OCI-LY3 (cell line): ENCODE results near the gene TULP4.

Experiments
- H2AFZ ChIP-seq: fragments of 200-600, 300-600 bp; shearing (Covaris generic); 2 replicates; pipeline ENCODE4 v1.6.0; 2014; ENCODE audit warnings: antibody characterized with exemption, low read depth, low read length
- H3K27ac ChIP-seq: fragments of 200-600, 300-600 bp; sonication (generic); 2 replicates; pipeline ENCODE4 v1.5.1; 2014; ENCODE audit warnings: mild to moderate bottlenecking, low read length, moderate library complexity, mixed read lengths
- H3K27me3 ChIP-seq: fragments of 200-600, 300-600 bp; sonication (generic); 2 replicates; pipeline ENCODE4 v1.6.1; 2014; ENCODE audit warnings: low read depth, low read length, mixed read lengths
- H3K36me3 ChIP-seq: fragments of 200-600, 300-600 bp; sonication (generic); replicated peaks from 2 replicates; pipeline ENCODE3; 2014; ENCODE audit warnings: low read depth, low read length, mixed read lengths
- H3K4me1 ChIP-seq: fragments of 300-600, 200-600 bp; sonication (generic); 2 replicates; pipeline ENCODE4 v1.6.1; 2014; ENCODE audit warnings: low read length, mixed read lengths
- H3K4me2 ChIP-seq: fragments of 200-600, 300-600 bp; sonication (generic); 2 replicates; pipeline ENCODE4 v1.6.1; 2014; ENCODE audit warnings: low read length, mixed read lengths
- H3K4me3 ChIP-seq: fragments of 300-600, 200-600 bp; sonication (generic); 2 replicates; pipeline ENCODE4 v1.5.1; 2014; ENCODE audit warnings: antibody characterized with exemption, mild to moderate bottlenecking, low read length, moderate library complexity
- H3K79me2 ChIP-seq: fragments of 300-600, 200-600 bp; shearing (Covaris generic); 2 replicates; pipeline ENCODE4 v1.6.1; 2014; ENCODE audit warnings: mild to moderate bottlenecking, low read length, mixed read lengths
- H3K9ac ChIP-seq: fragments of 300-600, 200-600 bp; shearing (Covaris generic); 2 replicates; pipeline ENCODE4 v1.6.0; 2014; ENCODE audit warnings: mild to moderate bottlenecking, low read length, moderate library complexity
- H3K9me3 ChIP-seq: fragments of 200-600, 300-600 bp; shearing (Covaris generic); 2 replicates; pipeline ENCODE4 v1.6.1; 2014; ENCODE audit warnings: low read length, mixed read lengths; ENCODE audit not compliant: insufficient read depth
- H4K20me1 ChIP-seq: fragments of 200-600, 300-600 bp; sonication (generic); 2 replicates; pipeline ENCODE4 v1.6.1; 2016; ENCODE audit warnings: low read length, mixed read lengths; ENCODE audit not compliant: insufficient read depth
- CTCF ChIP-seq: fragments of 200-600, 300-600 bp; sonication (generic); IDR thresholded peaks from 2 replicates; pipeline ENCODE4 v1.5.1; 2014; ENCODE audit warnings: antibody characterized with exemption, low read length, low read depth
- EZH2phosphoT487 ChIP-seq: fragments of 200-600 bp; shearing (Covaris generic); IDR thresholded peaks from 2 replicates; pipeline ENCODE4 v1.6.1; 2018; ENCODE audit warnings: antibody characterized with exemption, mixed run types, low read depth

Gene TULP4

GRCh38 chr6:158313989-158314388 lies 1.7 kb downstream of the TULP4 start:
- no peaks in the 10 kb centered on the region for H3K27me3 ChIP-seq

GRCh38 chr6:158314737-158315136 lies 2.5 kb downstream of the TULP4 start:
- peaks cover 3% of the 10 kb centered on the region; the same call in 1 of the 2 replicates for H3K27me3 ChIP-seq
- H3K27ac ChIP-seq: no peak overlapping the region
- H3K4me2 ChIP-seq: no peak overlapping the region
- no peak overlapping the region for H3K4me3 ChIP-seq
- peaks cover 9% of the 10 kb centered on the region for H3K4me1 ChIP-seq
- peaks cover 3% of the 10 kb centered on the region for H3K36me3 ChIP-seq
- TF ChIP-seq CTCF (no peak), EZH2phosphoT487 (no peak)
- H3K79me2 ChIP-seq: peaks cover 3% of the 10 kb centered on the region; the same call in 1 of the 2 replicates
- H3K9me3 ChIP-seq: no peaks in the 10 kb centered on the region
- no peak overlapping the region for H3K9ac ChIP-seq
- H4K20me1 ChIP-seq: no peaks in the 10 kb centered on the region
- H2AFZ ChIP-seq: no peak overlapping the region

More at GRCh38 chr6:158313989-158314388, 1.7 kb downstream of the TULP4 start:
- H3K36me3 ChIP-seq: peaks cover 3% of the 10 kb centered on the region
- H3K9ac ChIP-seq: no peak overlapping the region
- H3K27ac ChIP-seq: no peak overlapping the region
- H3K4me1 ChIP-seq: peaks cover 9% of the 10 kb centered on the region
- H2AFZ ChIP-seq: no peak overlapping the region
- peaks cover 3% of the 10 kb centered on the region; the same call in 1 of the 2 replicates for H3K79me2 ChIP-seq
- TF ChIP-seq EZH2phosphoT487 (no peak), CTCF (no peak)
- H3K4me3 ChIP-seq: no peak overlapping the region
- no peaks in the 10 kb centered on the region for H4K20me1 ChIP-seq
- no peaks in the 10 kb centered on the region for H3K9me3 ChIP-seq
- no peak overlapping the region for H3K4me2 ChIP-seq

DNA sequence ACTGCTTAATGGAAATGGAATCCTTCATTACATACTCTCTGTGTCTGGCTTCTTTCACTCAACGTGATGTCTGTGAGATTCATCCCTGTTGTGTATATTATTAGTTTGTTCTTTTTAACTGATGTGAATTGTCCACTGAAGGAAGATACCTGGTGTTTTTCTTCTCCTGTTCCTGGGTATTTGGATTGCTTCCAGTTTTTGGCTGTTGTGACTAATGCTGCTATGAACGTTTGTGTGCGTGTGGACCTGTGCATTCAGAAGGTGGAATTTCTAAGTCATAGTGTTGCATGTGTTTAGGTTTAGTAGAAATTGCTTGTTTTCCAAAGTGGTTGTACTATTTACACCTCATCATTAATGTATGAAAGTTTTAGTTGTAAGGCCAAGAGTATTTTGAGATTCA lies 3.8 kb downstream of the TULP4 start:
- H3K36me3 ChIP-seq: peaks cover 3% of the 10 kb centered on the region
- no peak overlapping the region for H3K4me3 ChIP-seq

DNA sequence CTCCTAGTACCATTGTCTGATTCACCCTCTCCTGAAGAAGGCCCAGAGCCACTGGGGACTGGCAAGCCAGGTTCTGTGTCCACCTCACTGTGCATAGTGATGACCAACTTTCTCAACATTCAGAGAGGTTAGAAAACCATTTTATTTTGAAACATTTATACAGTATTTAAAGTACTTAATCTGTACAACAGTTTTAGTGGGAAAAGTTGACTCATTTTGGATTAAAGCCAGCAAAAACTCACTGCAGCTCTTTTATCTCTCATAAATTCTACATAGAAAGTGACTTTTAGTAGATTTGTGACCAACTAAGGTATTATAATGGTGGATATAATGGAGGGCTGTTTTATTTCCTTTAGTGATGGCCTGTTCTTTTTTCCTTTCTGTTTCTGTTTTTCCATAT lies 9.7 kb downstream of the TULP4 start:
- H3K27me3 ChIP-seq: peaks cover 29% of the 10 kb centered on the region
- H3K79me2 ChIP-seq: peaks cover 19% of the 10 kb centered on the region
- no peak overlapping the region for H3K9ac ChIP-seq
- H3K4me1 ChIP-seq: peaks cover 53% of the 10 kb centered on the region
- no peaks in the 10 kb centered on the region for H3K36me3 ChIP-seq
- H3K9me3 ChIP-seq: no peaks in the 10 kb centered on the region
- no peak for TF ChIP-seq EZH2phosphoT487
- no peak for TF ChIP-seq CTCF
- peaks cover 27% of the 10 kb centered on the region for H4K20me1 ChIP-seq
- H3K4me2 ChIP-seq: peak overlapping the region; percentile 75
- no peak overlapping the region for H3K4me3 ChIP-seq
- no peak overlapping the region for H3K27ac ChIP-seq
- no peak overlapping the region for H2AFZ ChIP-seq

More for the DNA sequence above, 3.8 kb downstream of the TULP4 start:
- H3K79me2 ChIP-seq: peaks cover 3% of the 10 kb centered on the region; the same call in 1 of the 2 replicates
- H3K4me1 ChIP-seq: peaks cover 9% of the 10 kb centered on the region
- H4K20me1 ChIP-seq: no peaks in the 10 kb centered on the region
- H3K4me2 ChIP-seq: no peak overlapping the region
- no peaks in the 10 kb centered on the region for H3K9me3 ChIP-seq
- H3K27me3 ChIP-seq: peaks cover 6% of the 10 kb centered on the region; the same call in 1 of the 2 replicates
- no peak overlapping the region for H3K27ac ChIP-seq
- TF ChIP-seq CTCF: no peak
- no peak for TF ChIP-seq EZH2phosphoT487
- no peak overlapping the region for H2AFZ ChIP-seq
- H3K9ac ChIP-seq: no peak overlapping the region
